ENCODE results near the gene HCLS1.
A peak's percentile ranks its signal among the peaks of the same experiment; 100 is the strongest.
"Not testable (repeated sequence)": the region's sequence is repeated elsewhere in the genome, so short reads cannot be mapped to it uniquely, and the experiment has no call there.

Gene HCLS1

GRCh38 chr3:121660356-121661171 is at the start of gene HCLS1:
Gene HCLS1 (minus strand): TSS chr3:121660903. CDS start chr3:121658347, 2,556 bp downstream.
- peak; percentile 3 for DNase-seq

- DNase-seq: no peak
Observed at GRCh38 chr3:121710347-121710746, 49.6 kb upstream of the HCLS1 start.

- no peak for DNase-seq
Observed at GRCh38 chr3:121707531-121708273, 47.0 kb upstream of the HCLS1 start.

GRCh38 chr3:121705541-121705940 is 44.8 kb upstream of the HCLS1 start:
- DNase-seq: no peak

GRCh38 chr3:121703973-121704372 is 43.3 kb upstream of the HCLS1 start:
- no peak for DNase-seq

- no peak for DNase-seq
Observed at GRCh38 chr3:121698901-121699300, 38.2 kb upstream of the HCLS1 start.

- DNase-seq: no peak
Observed at GRCh38 chr3:121698476-121698875, 37.8 kb upstream of the HCLS1 start.

- DNase-seq: no peak
Observed at GRCh38 chr3:121696186-121696585, 35.5 kb upstream of the HCLS1 start.

GRCh38 chr3:121692010-121692699 is 31.5 kb upstream of the HCLS1 start:
- DNase-seq: no peak

GRCh38 chr3:121690777-121691405 is 30.2 kb upstream of the HCLS1 start:
- DNase-seq: no peak

- DNase-seq: not testable (repeated sequence)
Observed at GRCh38 chr3:121688747-121689146, 28.0 kb upstream of the HCLS1 start.

GRCh38 chr3:121681792-121682191 is 21.1 kb upstream of the HCLS1 start:
- no peak for DNase-seq

- no peak for DNase-seq
Observed at GRCh38 chr3:121677141-121677540, 16.4 kb upstream of the HCLS1 start.

- DNase-seq: no peak
Observed at GRCh38 chr3:121670676-121671075, 10.0 kb upstream of the HCLS1 start.

- no peak for DNase-seq
Observed at GRCh38 chr3:121667333-121667732, 6.6 kb upstream of the HCLS1 start.

- no peak for DNase-seq
Observed at GRCh38 chr3:121665488-121665887, 4.8 kb upstream of the HCLS1 start.

GRCh38 chr3:121663171-121663847 is 2.6 kb upstream of the HCLS1 start:
- DNase-seq: no peak

- no peak for DNase-seq
Observed at GRCh38 chr3:121662742-121663141, 2.0 kb upstream of the HCLS1 start.

GRCh38 chr3:121661376-121661775 is 673 bp upstream of the HCLS1 start:
- DNase-seq: no peak

- no peak for DNase-seq
Observed at GRCh38 chr3:121659586-121659985, 1.1 kb downstream of the HCLS1 start.

- DNase-seq: no peak
Observed at GRCh38 chr3:121658716-121659435, 1.8 kb downstream of the HCLS1 start.

All from fibroblast of skin of right biceps (primary cell).